ENCODE results near the gene CACNA1I. TPM values are rescaled to one million over a fixed set of nuclear protein-coding genes. Genes with fewer than 3 reads are reported as not detected.

Gene CACNA1I
- total and polyA plus RNA-seq, 2 experiments from 2014 or later = 0.17 to 0.21 TPM

DNA sequence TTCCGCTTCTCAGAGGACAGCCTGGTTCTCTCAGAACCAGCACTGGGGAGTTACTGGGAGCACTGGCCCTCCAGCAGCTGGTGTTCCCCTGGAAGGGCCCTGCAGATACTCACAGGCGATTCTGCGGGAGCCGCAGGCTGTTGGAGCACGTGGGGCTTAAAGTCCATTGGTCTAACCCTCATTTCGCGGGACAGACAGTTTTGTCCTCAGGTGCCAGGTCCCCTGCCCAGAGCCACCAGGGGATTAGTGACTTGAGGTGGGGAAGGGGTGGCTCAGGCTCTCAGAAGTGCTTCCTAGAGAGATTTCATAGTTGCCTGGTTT is 53.9 kb downstream of the CACNA1I start:
- WGBS (ENCODE audit: low lambda C conversion rate, missing lambda C conversion rate) = 59% methylated on average over 7 of the region's 7 CpGs

DNA sequence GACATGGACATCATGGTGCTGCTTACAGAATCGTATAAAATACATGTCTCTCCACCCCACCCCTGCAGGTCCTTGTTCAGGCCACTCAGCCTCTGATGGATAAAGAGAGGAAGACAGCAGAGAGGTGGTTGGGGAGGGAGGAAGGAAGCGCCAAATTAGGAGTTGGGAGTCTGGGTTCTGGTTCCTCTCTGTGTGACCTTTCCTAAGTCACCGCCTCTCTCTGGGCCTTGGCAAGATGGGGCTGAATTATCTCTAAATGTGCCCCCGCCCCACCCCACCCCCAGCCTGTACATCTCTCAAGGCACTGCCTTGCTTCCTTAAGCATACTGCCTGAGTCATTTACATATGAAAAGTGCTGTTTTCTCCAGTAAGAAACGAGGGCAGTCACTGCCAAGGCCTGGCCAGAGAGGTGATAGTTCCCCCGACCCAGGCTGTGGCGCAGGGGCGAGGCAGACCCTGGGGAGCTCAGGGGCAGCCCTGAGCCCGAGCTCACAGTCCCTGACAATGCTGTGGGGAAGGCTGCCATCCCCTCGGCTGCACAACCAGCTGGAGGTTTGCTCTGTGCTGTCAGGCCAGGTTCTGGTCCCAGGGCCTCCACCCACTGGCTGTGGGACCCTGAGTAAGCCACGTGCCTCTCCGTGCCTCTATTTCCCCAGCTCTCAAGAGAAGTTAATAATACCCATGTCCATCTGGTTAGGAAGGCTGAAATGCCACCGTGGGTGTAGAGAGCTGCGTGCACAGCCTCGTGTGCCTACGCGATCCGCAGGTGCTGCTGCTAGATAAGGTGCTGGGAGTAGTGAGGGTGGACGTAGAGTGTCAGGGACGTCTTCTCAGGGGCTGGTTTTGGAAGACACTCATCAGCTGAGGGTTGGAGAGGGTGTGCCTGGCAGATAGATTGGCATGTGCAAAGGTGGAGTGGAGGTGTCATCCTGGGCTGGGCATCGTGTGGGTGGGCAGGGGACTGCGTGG is 55.3 kb downstream of the CACNA1I start:
- H3K9me2 ChIP-seq (replicated peaks; ENCODE audit: insufficient read depth) = no peaks in the 10 kb centered on the region
- H4K20me1 ChIP-seq (ENCODE audit: insufficient read depth, poor library complexity, severe bottlenecking) = no peaks in the 10 kb centered on the region
- peaks cover 4% of the 10 kb centered on the region for H3K27me3 ChIP-seq
- no peak overlapping the region for H2AFZ ChIP-seq
- H3K27ac ChIP-seq = no peak overlapping the region
- H3K79me2 ChIP-seq = no peaks in the 10 kb centered on the region
- DNase-seq (ENCODE audit: low spot score) = no peak
- no peak overlapping the region for H3K4me3 ChIP-seq
- no peak overlapping the region for H3K4me2 ChIP-seq
- WGBS (ENCODE audit: low lambda C conversion rate, missing lambda C conversion rate) = 78% methylated on average over 22 of the region's 22 CpGs
- H3K9me3 ChIP-seq (ENCODE audit: low read depth) = no peaks in the 10 kb centered on the region
- H3K36me3 ChIP-seq (replicated peaks; ENCODE audit: insufficient read depth, low read depth) = no peaks in the 10 kb centered on the region
- TF ChIP-seq EZH2 (IDR thresholded peaks at IDR 0.05; ENCODE audit: borderline replicate concordance) (no peak), EZH2phosphoT487 (IDR thresholded peaks at IDR 0.05; ENCODE audit: low read depth, severe bottlenecking, unreplicated experiment) (no peak)
- TF ChIP-seq, protein P1, sequence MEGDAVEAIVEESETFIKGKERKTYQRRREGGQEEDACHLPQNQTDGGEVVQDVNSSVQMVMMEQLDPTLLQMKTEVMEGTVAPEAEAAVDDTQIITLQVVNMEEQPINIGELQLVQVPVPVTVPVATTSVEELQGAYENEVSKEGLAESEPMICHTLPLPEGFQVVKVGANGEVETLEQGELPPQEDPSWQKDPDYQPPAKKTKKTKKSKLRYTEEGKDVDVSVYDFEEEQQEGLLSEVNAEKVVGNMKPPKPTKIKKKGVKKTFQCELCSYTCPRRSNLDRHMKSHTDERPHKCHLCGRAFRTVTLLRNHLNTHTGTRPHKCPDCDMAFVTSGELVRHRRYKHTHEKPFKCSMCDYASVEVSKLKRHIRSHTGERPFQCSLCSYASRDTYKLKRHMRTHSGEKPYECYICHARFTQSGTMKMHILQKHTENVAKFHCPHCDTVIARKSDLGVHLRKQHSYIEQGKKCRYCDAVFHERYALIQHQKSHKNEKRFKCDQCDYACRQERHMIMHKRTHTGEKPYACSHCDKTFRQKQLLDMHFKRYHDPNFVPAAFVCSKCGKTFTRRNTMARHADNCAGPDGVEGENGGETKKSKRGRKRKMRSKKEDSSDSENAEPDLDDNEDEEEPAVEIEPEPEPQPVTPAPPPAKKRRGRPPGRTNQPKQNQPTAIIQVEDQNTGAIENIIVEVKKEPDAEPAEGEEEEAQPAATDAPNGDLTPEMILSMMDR (IDR thresholded peaks at IDR 0.05; ENCODE audit: poor library complexity) = no peak
- no peaks in the 10 kb centered on the region for H3K4me1 ChIP-seq (ENCODE audit: insufficient read depth)

More for the DNA sequence above, 53.9 kb downstream of the CACNA1I start:
- Histone ChIP-seq H3K4me1 (ENCODE audit: insufficient read depth) (no peaks in the 10 kb centered on the region), H3K4me3 (no peak overlapping the region), H3K9me2 (replicated peaks; ENCODE audit: insufficient read depth) (no peaks in the 10 kb centered on the region), H3K27me3 (peaks cover 4% of the 10 kb centered on the region), H3K27ac (no peak overlapping the region), H2AFZ (no peak overlapping the region), H3K9me3 (ENCODE audit: low read depth) (no peaks in the 10 kb centered on the region), H3K79me2 (no peaks in the 10 kb centered on the region), H4K20me1 (ENCODE audit: insufficient read depth, poor library complexity, severe bottlenecking) (no peaks in the 10 kb centered on the region), H3K4me2 (no peak overlapping the region), H3K36me3 (replicated peaks; ENCODE audit: insufficient read depth, low read depth) (no peaks in the 10 kb centered on the region)
- peak; percentile 26 for DNase-seq (ENCODE audit: low spot score)
- TF ChIP-seq, protein P1 (IDR thresholded peaks at IDR 0.05; ENCODE audit: poor library complexity) = no peak
- TF ChIP-seq EZH2 (IDR thresholded peaks at IDR 0.05; ENCODE audit: borderline replicate concordance) (no peak), EZH2phosphoT487 (IDR thresholded peaks at IDR 0.05; ENCODE audit: low read depth, severe bottlenecking, unreplicated experiment) (no peak)

DNA sequence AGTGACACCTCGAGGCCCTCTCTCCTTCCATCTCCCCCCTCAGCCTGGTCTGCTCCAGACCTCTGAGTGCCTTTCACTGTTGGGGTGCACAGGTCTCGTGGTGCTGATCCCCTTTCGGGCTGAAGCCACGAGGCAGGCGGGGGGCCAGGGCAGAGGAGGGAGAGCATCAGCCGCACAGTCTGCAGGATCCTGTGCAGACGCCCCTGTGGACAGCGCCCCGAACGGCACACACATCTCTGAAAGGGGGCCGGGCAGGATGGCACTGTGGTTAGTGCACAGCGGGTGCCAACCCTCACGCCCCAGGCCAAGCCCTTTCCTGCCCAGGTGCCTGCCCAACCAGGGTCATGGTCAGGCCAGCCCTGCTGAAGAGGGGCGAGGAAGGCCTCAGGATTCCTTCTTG is 56.7 kb downstream of the CACNA1I start:
- Histone ChIP-seq H3K36me3 (replicated peaks; ENCODE audit: insufficient read depth, low read depth) (no peaks in the 10 kb centered on the region), H3K9me2 (replicated peaks; ENCODE audit: insufficient read depth) (no peaks in the 10 kb centered on the region), H3K4me1 (ENCODE audit: insufficient read depth) (no peaks in the 10 kb centered on the region), H3K4me2 (no peak overlapping the region), H3K27me3 (peaks cover 4% of the 10 kb centered on the region), H3K4me3 (no peak overlapping the region), H2AFZ (no peak overlapping the region), H3K27ac (no peak overlapping the region), H3K79me2 (no peaks in the 10 kb centered on the region), H4K20me1 (ENCODE audit: insufficient read depth, poor library complexity, severe bottlenecking) (no peaks in the 10 kb centered on the region), H3K9me3 (ENCODE audit: low read depth) (no peaks in the 10 kb centered on the region)
- TF ChIP-seq, protein P1 (IDR thresholded peaks at IDR 0.05; ENCODE audit: poor library complexity) = no peak
- TF ChIP-seq EZH2 (IDR thresholded peaks at IDR 0.05; ENCODE audit: borderline replicate concordance) = no peak
- TF ChIP-seq EZH2phosphoT487 (IDR thresholded peaks at IDR 0.05; ENCODE audit: low read depth, severe bottlenecking, unreplicated experiment) = no peak
- DNase-seq (ENCODE audit: low spot score) = no peak
- 89% methylated on average over 14 of the region's 14 CpGs for WGBS (ENCODE audit: low lambda C conversion rate, missing lambda C conversion rate)
